Mesenchymal stem cell (in vitro differentiated cells and primary cell): Measurements from ENCODE around the gene STOX1.

Experiments used
- DNase-seq: peaks from one replicate; pipeline ENCODE4 v3.0.0-alpha.2; 2013
- H2AFZ ChIP-seq: one replicate; pipeline ENCODE4 v1.6.1; 2013; ENCODE audit warnings: low read depth, mild to moderate bottlenecking, control low read depth, inconsistent platforms, low read length, moderate library complexity
- H2AK5ac ChIP-seq: 2 replicates; pipeline ENCODE4 v1.6.1; 2013; ENCODE audit warnings: low read length, moderate library complexity, mild to moderate bottlenecking, inconsistent platforms; ENCODE audit not compliant: severe bottlenecking
- H2BK120ac ChIP-seq: one replicate; pipeline ENCODE4 v1.6.1; 2013; ENCODE audit warnings: low read depth, mild to moderate bottlenecking, inconsistent platforms, low read length, moderate library complexity
- H2BK12ac ChIP-seq, 2 experiments: one replicate each; pipeline ENCODE4 v1.6.1; 2013; ENCODE audit warnings: inconsistent platforms in 2 of 2, low read length in 2 of 2, mild to moderate bottlenecking in 2 of 2, moderate library complexity in 2 of 2, control low read depth in 1 of 2
- H2BK15ac ChIP-seq: one replicate; pipeline ENCODE4 v1.6.1; 2013; ENCODE audit warnings: mild to moderate bottlenecking, low read depth, inconsistent platforms; ENCODE audit not compliant: poor library complexity, severe bottlenecking
- H2BK5ac ChIP-seq: 2 replicates; pipeline ENCODE4 v1.6.1; 2013; ENCODE audit warnings: low read depth, mild to moderate bottlenecking, low read length, control low read depth, inconsistent platforms; ENCODE audit not compliant: poor library complexity, severe bottlenecking
- H3K14ac ChIP-seq, 2 experiments: one replicate each; pipeline ENCODE4 v1.6.1; 2013; ENCODE audit warnings: inconsistent platforms in 2 of 2, low read length in 2 of 2, control low read depth in 1 of 2, mild to moderate bottlenecking in 1 of 2, moderate library complexity in 1 of 2
- H3K18ac ChIP-seq, 2 experiments: one replicate each; pipeline ENCODE4 v1.6.1; 2013; ENCODE audit warnings: inconsistent platforms in 2 of 2, low read length in 2 of 2, control low read depth in 1 of 2, low read depth in 1 of 2, mild to moderate bottlenecking in 1 of 2
- H3K23ac ChIP-seq, 2 experiments: one replicate each; pipeline ENCODE4 v1.6.1; 2013; ENCODE audit warnings: inconsistent platforms in 2 of 2, low read length in 2 of 2, mild to moderate bottlenecking in 2 of 2, moderate library complexity in 2 of 2, control low read depth in 1 of 2
- H3K27ac ChIP-seq: 2 replicates; pipeline ENCODE4 v1.5.1; 2013; ENCODE audit warnings: mild to moderate bottlenecking, moderate library complexity, low read length, control low read depth, inconsistent platforms; ENCODE audit not compliant: poor library complexity, severe bottlenecking
- H3K27me3 ChIP-seq, 2 experiments: 2 replicates each; pipeline versions ENCODE4 v1.6.1 to v1.7.0; 2013; ENCODE audit warnings: low read length in 2 of 2, mild to moderate bottlenecking in 2 of 2, moderate library complexity in 2 of 2, control low read depth in 1 of 2, inconsistent platforms in 1 of 2; ENCODE audit not compliant: control insufficient read depth in 1 of 2, insufficient read depth in 1 of 2
- H3K36me3 ChIP-seq, 2 experiments: 2 replicates each; pipeline versions ENCODE4 v1.6.1 to v1.7.0; 2013; ENCODE audit warnings: low read length in 2 of 2, control low read depth in 1 of 2, inconsistent platforms in 1 of 2, low read depth in 1 of 2, mild to moderate bottlenecking in 1 of 2; ENCODE audit not compliant: insufficient read depth in 2 of 2, control insufficient read depth in 1 of 2
- H3K4ac ChIP-seq, 2 experiments: one replicate each; pipeline ENCODE4 v1.6.1; 2013; ENCODE audit warnings: inconsistent platforms in 2 of 2, low read length in 2 of 2, mild to moderate bottlenecking in 2 of 2, moderate library complexity in 2 of 2, control low read depth in 1 of 2, low read depth in 1 of 2
- H3K4me1 ChIP-seq: 2 replicates; pipeline ENCODE4 v1.6.1; 2013; ENCODE audit warnings: low read depth, low read length, control low read depth; ENCODE audit not compliant: control insufficient read depth, insufficient read depth
- H3K4me2 ChIP-seq: 2 replicates; pipeline ENCODE4 v1.6.1; 2013; ENCODE audit warnings: low read length, mild to moderate bottlenecking, inconsistent platforms; ENCODE audit not compliant: poor library complexity, severe bottlenecking
- H3K4me3 ChIP-seq, 2 experiments: 2 replicates each; pipeline versions ENCODE4 v1.5.1 to v1.7.0; 2013; ENCODE audit warnings: low read length in 2 of 2, mild to moderate bottlenecking in 2 of 2, control low read depth in 1 of 2, low read depth in 1 of 2; ENCODE audit not compliant: insufficient read depth in 1 of 2
- H3K79me1 ChIP-seq: replicated peaks from 2 replicates; pipeline ENCODE4 v1.6.1; 2013; ENCODE audit warnings: mild to moderate bottlenecking, control low read depth, low read length, inconsistent platforms; ENCODE audit not compliant: poor library complexity, severe bottlenecking
- H3K9ac ChIP-seq: 2 replicates; pipeline ENCODE4 v1.7.0; 2013; ENCODE audit warnings: mild to moderate bottlenecking, low read length, moderate library complexity
- H3K9me3 ChIP-seq: 2 replicates; pipeline ENCODE4 v1.7.0; 2013; ENCODE audit warnings: mild to moderate bottlenecking, low read length; ENCODE audit not compliant: control insufficient read depth
- H4K8ac ChIP-seq: one replicate; pipeline ENCODE4 v1.6.1; 2013; ENCODE audit warnings: inconsistent platforms, mild to moderate bottlenecking, low read length, moderate library complexity
- H4K91ac ChIP-seq: one replicate; pipeline ENCODE4 v1.6.1; 2013; ENCODE audit warnings: mild to moderate bottlenecking, low read length, inconsistent platforms
- WGBS: methylation state at CpG from one replicate; pipeline ENCODE4 v1.1.7; 2013; ENCODE audit warnings: mixed read lengths; 5-methylcytosine and 5-hydroxymethylcytosine counted together

Gene STOX1

GRCh38 chr10:68897336-68897741, 70.0 kb downstream of the STOX1 start:
- H3K27ac ChIP-seq: no peak overlapping the region
- H4K91ac ChIP-seq: no peak overlapping the region
- H3K9me3 ChIP-seq: no peaks in the 10 kb centered on the region
- H2BK5ac ChIP-seq: no peak overlapping the region
- H3K14ac ChIP-seq: no peak overlapping the region
- WGBS: 38% methylated on average over 3 of the region's 3 CpGs
- no peak overlapping the region for H4K8ac ChIP-seq
- no peaks in the 10 kb centered on the region for H3K27me3 ChIP-seq
- H3K4me1 ChIP-seq: peaks cover 4% of the 10 kb centered on the region
- no peak overlapping the region for H2AFZ ChIP-seq
- H3K36me3 ChIP-seq: no peaks in the 10 kb centered on the region
- no peak overlapping the region for H3K4me2 ChIP-seq
- no peak overlapping the region for H3K4me3 ChIP-seq
- H3K23ac ChIP-seq: no peak overlapping the region
- H2BK120ac ChIP-seq: no peak overlapping the region
- H2BK15ac ChIP-seq: no peak overlapping the region
- H3K18ac ChIP-seq: no peak overlapping the region
- no peak overlapping the region for H2AK5ac ChIP-seq
- no peak overlapping the region for H3K4ac ChIP-seq
- no peaks in the 10 kb centered on the region for H3K79me1 ChIP-seq
- DNase-seq: peak; percentile 84
- peak overlapping the region; percentile 30 for H3K9ac ChIP-seq
- H2BK12ac ChIP-seq: no peak overlapping the region

GRCh38 chr10:68899186-68899745, 71.9 kb downstream of the STOX1 start:
- Histone ChIP-seq H3K4ac (no peak overlapping the region), H2BK120ac (no peak overlapping the region), H3K14ac (no peak overlapping the region), H2BK5ac (no peak overlapping the region), H3K27me3 (no peaks in the 10 kb centered on the region), H3K23ac (no peak overlapping the region), H3K9me3 (no peaks in the 10 kb centered on the region), H2AK5ac (no peak overlapping the region), H3K4me2 (no peak overlapping the region), H3K4me1 (peaks cover 4% of the 10 kb centered on the region), H2AFZ (no peak overlapping the region), H3K18ac (no peak overlapping the region), H3K27ac (no peak overlapping the region), H2BK15ac (no peak overlapping the region), H4K91ac (no peak overlapping the region), H3K9ac (no peak overlapping the region), H3K79me1 (no peaks in the 10 kb centered on the region), H3K36me3 (no peaks in the 10 kb centered on the region), H4K8ac (no peak overlapping the region), H2BK12ac (no peak overlapping the region), H3K4me3 (no peak overlapping the region)
- no peak for DNase-seq
- 91% methylated on average over 8 of the region's 8 CpGs for whole genome bisulfite sequencing

GRCh38 chr10:68900427-68901104, 73.2 kb downstream of the STOX1 start:
- no peak overlapping the region for H2AK5ac ChIP-seq
- no peaks in the 10 kb centered on the region for H3K79me1 ChIP-seq
- H3K27me3 ChIP-seq: no peaks in the 10 kb centered on the region
- H3K18ac ChIP-seq: peak overlapping the region; percentile 99 to 100
- peak overlapping the region; percentile 96 for H2AFZ ChIP-seq
- 7% methylated on average over 39 of the region's 40 CpGs for WGBS
- H3K36me3 ChIP-seq: peaks cover 0 to 3% of the 10 kb centered on the region in 2 experiments
- H2BK120ac ChIP-seq: peak overlapping the region; percentile 96
- peak overlapping the region; percentile 99 for H4K91ac ChIP-seq
- H4K8ac ChIP-seq: peak overlapping the region; percentile 79
- peak overlapping the region; percentile 98 for H2BK15ac ChIP-seq
- peak overlapping the region; percentile 100 for H2BK5ac ChIP-seq
- H3K9me3 ChIP-seq: no peaks in the 10 kb centered on the region
- peak; percentile 78 for DNase-seq
- peak overlapping the region; percentile 97 for H3K9ac ChIP-seq
- peak overlapping the region; percentile 41 to 77 for H2BK12ac ChIP-seq
- H3K4me3 ChIP-seq: peak overlapping the region; percentile 87
- peak overlapping the region in 1 of 2 experiments; percentile 100 for H3K14ac ChIP-seq
- peak overlapping the region in 1 of 2 experiments; percentile 72 for H3K23ac ChIP-seq
- peak overlapping the region; percentile 98 to 99 for H3K4ac ChIP-seq
- peaks cover 4% of the 10 kb centered on the region for H3K4me1 ChIP-seq
- H3K27ac ChIP-seq: peak overlapping the region; percentile 98
- H3K4me2 ChIP-seq: peak overlapping the region; percentile 70

GRCh38 chr10:68901105-68901927, 74.0 kb downstream of the STOX1 start, which contains the start of gene DDX50:
Gene DDX50 (plus strand): TSS chr10:68901315. CDS start chr10:68901385, 70 bp downstream.
- peak within 1 kb of the TSS; percentile 83 for H3K4me2 ChIP-seq
- H4K8ac ChIP-seq: peak within 1 kb of the TSS; percentile 79
- H3K18ac ChIP-seq: peak within 1 kb of the TSS; percentile 99 to 100
- no peaks in the 10 kb centered on the region for H3K27me3 ChIP-seq
- H3K4me1 ChIP-seq: peaks cover 4% of the 10 kb centered on the region
- H3K79me1 ChIP-seq: no peaks in the 10 kb centered on the region
- peak within 1 kb of the TSS; percentile 41 to 77 for H2BK12ac ChIP-seq
- WGBS: 1% methylated on average over 46 of the region's 47 CpGs
- H3K36me3 ChIP-seq: peaks cover 0 to 4% of the 10 kb centered on the region in 2 experiments
- H2BK120ac ChIP-seq: peak within 1 kb of the TSS; percentile 96
- H2AFZ ChIP-seq: peak within 1 kb of the TSS; percentile 97
- peak within 1 kb of the TSS; percentile 97 for H3K9ac ChIP-seq
- peak within 1 kb of the TSS; percentile 98 to 99 for H3K4ac ChIP-seq
- H2AK5ac ChIP-seq: no peak within 1 kb of the TSS
- H4K91ac ChIP-seq: peak within 1 kb of the TSS; percentile 99
- DNase-seq: peak; percentile 100
- H3K4me3 ChIP-seq: peak within 1 kb of the TSS; percentile 87 to 92
- no peaks in the 10 kb centered on the region for H3K9me3 ChIP-seq
- peak within 1 kb of the TSS; percentile 98 for H2BK15ac ChIP-seq
- H2BK5ac ChIP-seq: peak within 1 kb of the TSS; percentile 100
- peak within 1 kb of the TSS in 1 of 2 experiments; percentile 72 for H3K23ac ChIP-seq
- H3K14ac ChIP-seq: peak within 1 kb of the TSS in 1 of 2 experiments; percentile 100
- peak within 1 kb of the TSS; percentile 98 for H3K27ac ChIP-seq
